HG02981 (cell line): ENCODE data around the gene FAM89A.
"Not testable (repeated sequence)": the region's sequence is repeated elsewhere in the genome, so short reads cannot be mapped to it uniquely, and the experiment has no call there.

Experiments used
- ATAC-seq: cut with Tn5 transposase; IDR thresholded peaks from one replicate; pipeline ENCODE4 v1.9.1; 2021; ENCODE audit warnings: mild to moderate bottlenecking, moderate library complexity; ENCODE audit not compliant: unreplicated experiment

The FAM89A gene

GRCh38 chr1:231058416-231059109 lies 18.5 kb upstream of the FAM89A start:
- ATAC-seq: no peak

DNA sequence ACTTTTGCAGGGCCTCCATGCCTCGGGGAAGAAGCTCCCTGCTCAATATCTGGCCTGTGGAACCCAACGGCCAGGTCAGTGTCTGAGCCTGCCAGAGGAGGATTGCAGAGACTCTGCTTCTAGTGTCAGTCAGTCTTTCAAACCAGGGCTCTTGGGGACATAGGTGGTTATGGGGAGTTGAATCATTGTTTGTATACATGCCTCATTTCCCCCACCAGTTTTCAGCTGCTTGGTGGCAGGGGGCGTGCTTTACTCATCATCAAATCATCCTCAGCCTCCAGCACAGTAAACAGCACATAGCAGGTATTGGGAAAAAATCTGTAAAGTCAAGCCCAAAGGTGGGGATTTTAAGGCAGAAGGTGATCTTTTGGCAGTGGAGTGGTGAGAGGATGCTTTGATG lies 17.4 kb upstream of the FAM89A start:
- no peak for ATAC-seq

- ATAC-seq: no peak
Measured at GRCh38 chr1:231055271-231055670, 15.2 kb upstream of the FAM89A start.

- ATAC-seq: peak; percentile 67
Measured at GRCh38 chr1:231053493-231054162, 13.6 kb upstream of the FAM89A start.

- no peak for ATAC-seq
Measured at GRCh38 chr1:231052777-231053176, 12.7 kb upstream of the FAM89A start.

- ATAC-seq: not testable (repeated sequence)
Measured at GRCh38 chr1:231050932-231051331, 10.9 kb upstream of the FAM89A start.

- ATAC-seq: no peak
Measured at GRCh38 chr1:231050395-231050794, 10.3 kb upstream of the FAM89A start.

- ATAC-seq: no peak
Measured at GRCh38 chr1:231049121-231049979, 9.3 kb upstream of the FAM89A start.

GRCh38 chr1:231048419-231048818 lies 8.4 kb upstream of the FAM89A start:
- not testable (repeated sequence) for ATAC-seq

- ATAC-seq: not testable (repeated sequence)
Measured at GRCh38 chr1:231047529-231047928, 7.5 kb upstream of the FAM89A start.

DNA sequence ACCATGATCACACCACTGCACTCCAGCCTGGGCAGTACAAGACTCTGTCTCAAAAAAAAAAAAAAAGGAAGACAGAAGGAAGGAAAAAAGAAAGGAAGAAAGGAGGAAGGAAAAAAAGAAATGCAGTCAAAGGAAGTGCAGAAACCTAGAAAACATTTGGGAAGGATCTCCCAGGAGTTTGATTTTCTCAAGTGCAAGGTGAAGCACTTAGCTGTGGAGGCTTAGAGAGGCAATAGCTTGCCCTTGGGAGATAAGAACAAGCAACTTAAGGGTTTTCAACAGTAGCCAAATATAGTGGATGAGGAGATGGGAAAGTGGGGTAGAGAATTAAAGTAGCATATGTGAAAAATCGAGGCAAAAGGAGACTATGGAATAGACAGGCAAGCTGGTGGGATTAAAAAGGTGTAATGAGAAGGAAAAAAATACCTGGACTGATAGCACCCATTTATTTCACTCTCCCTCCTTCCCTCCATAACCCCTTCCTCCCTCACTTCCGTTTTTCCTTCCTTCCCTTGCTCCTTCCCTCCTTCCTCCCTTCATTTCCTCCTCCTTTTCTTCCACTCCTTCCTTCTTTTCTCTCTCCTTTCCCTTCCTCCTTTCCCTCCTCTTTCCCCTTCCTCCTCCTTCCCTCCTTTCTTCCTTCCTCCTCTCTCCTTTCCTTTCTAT lies 6.8 kb upstream of the FAM89A start:
- no peak for ATAC-seq

DNA sequence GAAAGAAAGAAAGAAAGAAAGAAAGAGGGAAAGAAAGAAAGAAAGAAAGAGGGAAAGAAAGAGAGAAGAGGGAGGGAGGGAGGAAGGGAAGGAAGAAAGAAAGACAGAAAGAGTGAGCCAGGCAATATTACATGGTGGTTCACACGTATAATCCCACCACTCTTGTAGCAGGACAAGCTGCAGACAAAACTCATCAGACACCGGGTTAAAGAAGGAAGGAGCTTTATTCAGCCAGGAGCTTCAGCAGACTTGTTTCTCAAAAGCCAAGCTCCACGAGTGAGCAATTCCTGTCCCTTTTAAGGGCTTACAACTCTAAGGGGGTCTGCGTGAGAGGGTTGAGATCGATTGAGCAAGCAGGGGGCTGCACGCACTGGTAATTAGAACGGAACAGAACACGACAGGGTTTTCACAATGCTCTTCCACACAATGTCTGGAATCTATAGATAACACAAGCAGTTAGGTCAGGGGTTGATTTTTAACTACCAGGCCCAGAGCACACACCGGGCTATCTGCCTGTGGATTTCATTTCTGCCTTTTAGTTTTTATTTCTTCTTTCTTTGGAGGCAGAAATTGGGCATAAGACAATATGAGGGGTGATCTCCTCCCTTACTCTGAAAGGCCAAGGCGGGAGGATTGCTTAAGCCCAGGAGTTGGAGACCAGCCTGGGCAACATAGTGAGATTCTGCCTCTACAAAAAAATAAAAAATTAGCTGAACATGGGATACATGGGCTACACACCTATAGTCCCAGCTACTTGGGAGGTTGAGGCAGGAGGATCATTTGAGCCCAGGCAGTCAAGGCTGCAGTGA lies 6.1 kb upstream of the FAM89A start:
- ATAC-seq: not testable (repeated sequence)

GRCh38 chr1:231045286-231045685 lies 5.2 kb upstream of the FAM89A start:
- ATAC-seq: no peak

GRCh38 chr1:231044588-231044987 lies 4.5 kb upstream of the FAM89A start:
- ATAC-seq: no peak

GRCh38 chr1:231041719-231042261 lies 1.7 kb upstream of the FAM89A start:
- ATAC-seq: no peak

DNA sequence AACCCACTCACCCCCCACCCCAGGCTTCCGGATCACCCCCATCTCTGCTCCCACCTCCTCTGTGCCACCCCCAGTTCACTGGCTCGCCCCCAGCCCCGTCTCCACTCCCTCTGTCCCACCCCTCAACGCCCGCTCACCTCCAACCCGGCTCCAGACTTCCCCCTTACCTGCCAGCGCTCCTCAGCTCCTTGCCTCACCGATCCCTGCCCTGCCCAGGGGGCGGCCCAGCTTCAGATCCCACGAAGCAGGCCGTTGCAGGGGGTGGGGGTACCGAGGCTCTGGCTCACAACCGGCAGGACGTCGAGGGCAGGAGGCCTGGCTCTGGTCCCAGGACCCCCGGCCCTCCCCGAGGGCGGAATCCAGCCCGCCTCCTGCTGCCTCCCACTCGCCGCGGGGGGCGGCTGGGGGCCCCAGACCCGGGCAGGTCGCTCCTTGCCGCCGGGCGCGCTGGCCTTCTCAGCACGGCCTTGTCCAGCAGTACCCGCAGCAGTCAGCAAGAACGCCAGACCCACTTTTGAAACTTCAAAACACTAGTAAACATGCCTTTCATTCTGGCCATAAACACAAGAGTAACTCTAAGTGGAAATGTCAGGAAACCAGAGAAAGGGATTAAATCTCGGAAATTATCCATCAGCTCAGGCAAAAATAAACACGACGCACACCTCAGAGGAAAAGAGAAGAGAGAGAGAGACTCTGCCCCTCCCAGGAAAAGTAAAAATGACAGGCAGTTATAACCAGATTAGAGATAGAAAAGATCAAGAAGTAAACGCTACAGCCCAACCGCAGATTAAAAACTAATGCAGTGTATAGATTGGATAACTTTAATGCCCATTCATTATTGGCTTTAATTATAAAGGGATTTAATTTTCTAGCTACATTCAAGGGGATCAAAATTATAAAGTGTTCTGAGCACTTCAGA lies 1.0 kb upstream of the FAM89A start:
- no peak for ATAC-seq

GRCh38 chr1:231039161-231040018 lies 664 bp downstream of the FAM89A start:
- peak; percentile 27 for ATAC-seq
